K562 (cell line): ENCODE measurements around the gene HOXC11.

Source experiments
- NONO ChIP-seq, 2 experiments: fragments of 200-400 bp in 1 of 2; fragments of 450-650 bp in 1 of 2; formaldehyde crosslinking in 1 of 2; IDR thresholded peaks; 2 replicates each; pipeline ENCODE4 v1.6.1; 2017; ENCODE audit warnings: low read depth in 2 of 2, mild to moderate bottlenecking in 2 of 2, moderate library complexity in 2 of 2, low read length in 1 of 2
- POLR2A ChIP-seq: fragments of 450-650 bp; conservative IDR thresholded peaks from 2 replicates; pipeline ENCODE4 v1.6.1; 2016
- ZBTB26 ChIP-seq: fragments of 450-650 bp; formaldehyde crosslinking; IDR thresholded peaks from 2 replicates; pipeline ENCODE4 v1.4.0; 2022; ENCODE audit warnings: missing genetic modification characterization

- TF ChIP-seq POLR2A: no peak
- TF ChIP-seq NONO (IDR thresholded peaks at IDR 0.05; ENCODE audit: low read depth in 2 of 2, low read length in 1 of 2): no peak
- no peak for TF ChIP-seq ZBTB26 (CRISPR knock-in tag)
Observed at GRCh38 chr12:54012631-54013409, 39.9 kb downstream of the HOXC11 start.
